K562 (cell line): Measurements from ENCODE around the gene PUSL1. TPM values are rescaled to one million over a fixed set of nuclear protein-coding genes. Genes with fewer than 3 reads are reported as not detected.

Experiments
- CBX3 ChIP-seq, 2 experiments: IDR thresholded peaks; 1 replicate in 1 of 2; 2 replicates in 1 of 2; pipeline ENCODE4 v1.6.1; 2012; ENCODE audit warnings: inconsistent platforms in 2 of 2, low read length in 2 of 2, borderline replicate concordance in 1 of 2, control low read depth in 1 of 2
- CSDE1 ChIP-seq, 2 experiments: fragments of 450-650 bp; IDR thresholded peaks; 2 replicates each; pipeline ENCODE4 v1.6.1; 2016; ENCODE audit warnings: mild to moderate bottlenecking in 1 of 2
- DACH1 ChIP-seq: fragments of 450-650 bp; IDR thresholded peaks from 2 replicates; pipeline ENCODE4 v1.6.1; 2018; ENCODE audit not compliant: partially characterized antibody
- FOXA1 ChIP-seq: fragments of 450-650 bp; IDR thresholded peaks from 2 replicates; pipeline ENCODE4 v1.6.1; 2016; ENCODE audit warnings: mild to moderate bottlenecking, borderline replicate concordance
- HDAC2 ChIP-seq: fragments of 450-650 bp; IDR thresholded peaks from 2 replicates; pipeline ENCODE4 v1.6.1; 2016; ENCODE audit warnings: mild to moderate bottlenecking
- KAT8 ChIP-seq: fragments of 450-650 bp; IDR thresholded peaks from 2 replicates; pipeline ENCODE4 v1.6.1; 2016; ENCODE audit warnings: low read depth, mild to moderate bottlenecking
- NFIC ChIP-seq: fragments of 450-650 bp; IDR thresholded peaks from 2 replicates; pipeline ENCODE4 v1.6.1; 2017; ENCODE audit warnings: mild to moderate bottlenecking, inconsistent platforms
- POLR2AphosphoS5 ChIP-seq: IDR thresholded peaks from 2 replicates; pipeline ENCODE4 v1.6.1; 2011; ENCODE audit warnings: mild to moderate bottlenecking, low read depth, low read length, moderate library complexity; ENCODE audit not compliant: control insufficient read depth, insufficient read depth
- PRPF4 ChIP-seq: fragments of 200-400 bp; formaldehyde crosslinking; IDR thresholded peaks from one replicate; pipeline ENCODE4 v1.6.1; 2017; ENCODE audit warnings: low read length, low read depth, mild to moderate bottlenecking; ENCODE audit not compliant: insufficient read depth, poor library complexity, severe bottlenecking
- RBM22 ChIP-seq: fragments of 200-400 bp; formaldehyde crosslinking; IDR thresholded peaks from 2 replicates; pipeline ENCODE4 v1.6.1; 2018; ENCODE audit warnings: low read length, low read depth; ENCODE audit not compliant: poor library complexity, severe bottlenecking
- ZNF431 ChIP-seq: sonication (generic); formaldehyde crosslinking; IDR thresholded peaks from 2 replicates; pipeline ENCODE4 v1.8.0; 2022; ENCODE audit warnings: mild to moderate bottlenecking, missing genetic modification reagents
- polyA plus RNA-seq, 8 experiments: library from polyadenylated mRNA; depleted of rRNA in 4 of 8; stranded (reverse) in 5 of 8; unstranded in 3 of 8; fragments of >200 nt; fragmentation: Nextera tagmentation in 2 of 8; fragmentation: Illumina TruSeq in 1 of 8; extraction: Ambion mirVana in 2 of 8; extraction: Trizol in 1 of 8; gene quantifications; 2 replicates each; pipeline versions ENCODE4 v1.2.1 to v1.2.3, GENCODE V29; 2011 to 2014; ENCODE audit warnings: inconsistent platforms in 1 of 8, missing spikeins in 1 of 8
- total RNA-seq, 7 experiments: library from RNA; depleted of rRNA in 6 of 7; stranded (reverse); fragments of >200 nt in 6 of 7; fragmentation: Illumina TruSeq in 2 of 7; extraction: Trizol in 2 of 7; gene quantifications; 2 replicates each; pipeline versions ENCODE4 v1.2.1 to v1.2.3, GENCODE V29; 2011 to 2021; ENCODE audit warnings: low replicate concordance in 1 of 7
- TF ChIP-seq, protein P1 (sequence below), 2 experiments: fragments of 450-650 bp in 1 of 2; sonication (generic) in 1 of 2; formaldehyde crosslinking in 1 of 2; IDR thresholded peaks in 1 of 2; conservative IDR thresholded peaks in 1 of 2; 2 replicates each; pipeline versions ENCODE4 v1.6.1 to v1.8.1; 2016 to 2023; ENCODE audit warnings: mild to moderate bottlenecking in 2 of 2, moderate library complexity in 2 of 2, inconsistent platforms in 1 of 2, missing genetic modification reagents in 1 of 2
- TF ChIP-seq, protein P2 (sequence below), 2 experiments: fragments of 200-800 bp in 1 of 2; sonication (Bioruptor generic) in 1 of 2; sonication (generic) in 1 of 2; formaldehyde crosslinking in 1 of 2; IDR thresholded peaks in 1 of 2; conservative IDR thresholded peaks in 1 of 2; 2 replicates each; pipeline versions ENCODE4 v1.5.0 to v1.6.1; 2016 to 2020; ENCODE audit warnings: missing compliant biosample characterization in 1 of 2, missing genetic modification characterization in 1 of 2, missing genetic modification reagents in 1 of 2
- TF ChIP-seq, protein P3 (sequence below): sonication (generic); formaldehyde crosslinking; IDR thresholded peaks from 2 replicates; pipeline ENCODE4 v1.8.0; 2022; ENCODE audit warnings: mild to moderate bottlenecking, missing genetic modification reagents
- TF ChIP-seq, protein P4 (sequence below): IDR thresholded peaks from 3 replicates; pipeline ENCODE4 v1.6.1; 2011; ENCODE audit warnings: borderline replicate concordance, mild to moderate bottlenecking, moderate library complexity; ENCODE audit not compliant: insufficient read length; ENCODE audit errors: extremely low read depth

Gene PUSL1
- total and polyA plus RNA-seq, 9 of the 15 experiments (the other 6 are each of a cell fraction or from before 2014, with no cell fraction given): 0.62 to 86.9 (median 13.6) TPM

DNA sequence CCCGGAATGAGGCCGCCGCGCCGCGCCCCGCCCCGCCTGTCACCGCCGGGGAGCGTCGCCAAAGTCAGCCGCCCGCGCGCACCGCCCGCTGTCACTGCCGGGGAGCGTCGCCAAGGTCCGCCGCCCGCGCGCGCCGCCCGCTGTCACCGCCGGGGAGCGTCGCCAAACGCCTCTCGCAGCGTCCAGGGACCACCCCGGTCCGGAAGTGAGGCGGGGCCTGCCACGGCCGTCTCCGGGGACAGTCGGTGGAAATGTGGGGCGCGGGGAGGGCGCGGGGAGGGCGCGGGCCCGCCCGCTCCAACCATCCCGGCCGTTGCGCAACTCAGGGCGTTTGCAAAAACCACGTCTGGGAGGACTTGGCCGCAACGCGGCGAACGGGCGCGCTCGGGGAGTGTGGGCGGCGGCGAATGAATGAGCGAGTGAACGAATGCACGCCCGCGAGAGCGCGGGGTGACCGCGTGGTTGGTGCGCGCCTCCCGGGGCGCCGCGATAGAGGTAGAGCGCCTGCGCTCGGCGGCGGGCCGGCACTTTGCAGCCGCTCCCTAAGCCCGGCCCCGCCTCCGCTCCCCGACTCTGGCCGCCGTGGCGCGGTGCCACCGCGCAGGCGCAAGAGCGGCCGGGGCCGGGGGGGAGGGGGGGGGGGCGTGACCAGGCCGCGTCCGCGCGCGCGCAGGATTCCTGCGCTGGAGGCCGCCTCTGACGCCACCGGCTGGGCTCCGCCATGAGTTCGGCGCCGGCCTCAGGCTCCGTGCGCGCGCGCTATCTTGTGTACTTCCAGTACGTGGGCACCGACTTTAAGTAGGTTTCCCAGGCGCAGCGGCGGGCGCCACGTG is at the start of gene PUSL1, which contains the start of gene ACAP3 (continued):
- TF ChIP-seq DACH1 (peak; percentile 26), POLR2AphosphoS5 (peak; percentile 58), HDAC2 (peak; percentile 76), ZNF431 (CRISPR knock-in tag) (peak; percentile 39; the same call in 1 of the 2 replicates), CSDE1 (IDR thresholded peaks at IDR 0.05) (no peak), NFIC (peak; percentile 39; the same call in 1 of the 2 replicates), PRPF4 (peak; percentile 15), RBM22 (peak; percentile 30), KAT8 (no peak), FOXA1 (no peak), CBX3 (IDR thresholded peaks at IDR 0.05; ENCODE audit: borderline replicate concordance in 1 of 2, low read length in 2 of 2) (0 out of 3 replicates have a peak, but pooled peaks of 1 of the 2 experiments have one; percentile 34)
- TF ChIP-seq, protein P1, sequence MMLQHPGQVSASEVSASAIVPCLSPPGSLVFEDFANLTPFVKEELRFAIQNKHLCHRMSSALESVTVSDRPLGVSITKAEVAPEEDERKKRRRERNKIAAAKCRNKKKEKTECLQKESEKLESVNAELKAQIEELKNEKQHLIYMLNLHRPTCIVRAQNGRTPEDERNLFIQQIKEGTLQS (IDR thresholded peaks at IDR 0.05): peak; percentile 49; the same call in 1 of the 2 replicates
- TF ChIP-seq, protein P1 (CRISPR knock-in tag; conservative IDR thresholded peaks at IDR 0.05): peak; percentile 83; the same call in 1 of the 2 replicates
- TF ChIP-seq, protein P2, sequence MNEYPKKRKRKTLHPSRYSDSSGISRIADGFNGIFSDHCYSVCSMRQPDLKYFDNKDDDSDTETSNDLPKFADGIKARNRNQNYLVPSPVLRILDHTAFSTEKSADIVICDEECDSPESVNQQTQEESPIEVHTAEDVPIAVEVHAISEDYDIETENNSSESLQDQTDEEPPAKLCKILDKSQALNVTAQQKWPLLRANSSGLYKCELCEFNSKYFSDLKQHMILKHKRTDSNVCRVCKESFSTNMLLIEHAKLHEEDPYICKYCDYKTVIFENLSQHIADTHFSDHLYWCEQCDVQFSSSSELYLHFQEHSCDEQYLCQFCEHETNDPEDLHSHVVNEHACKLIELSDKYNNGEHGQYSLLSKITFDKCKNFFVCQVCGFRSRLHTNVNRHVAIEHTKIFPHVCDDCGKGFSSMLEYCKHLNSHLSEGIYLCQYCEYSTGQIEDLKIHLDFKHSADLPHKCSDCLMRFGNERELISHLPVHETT (CRISPR knock-in tag; conservative IDR thresholded peaks at IDR 0.05 in 1 of 2, IDR thresholded peaks at IDR 0.05 in 1 of 2): peak in 1 of 2 experiments; percentile 99; a peak in 2 of 4 replicates
- TF ChIP-seq, protein P3, sequence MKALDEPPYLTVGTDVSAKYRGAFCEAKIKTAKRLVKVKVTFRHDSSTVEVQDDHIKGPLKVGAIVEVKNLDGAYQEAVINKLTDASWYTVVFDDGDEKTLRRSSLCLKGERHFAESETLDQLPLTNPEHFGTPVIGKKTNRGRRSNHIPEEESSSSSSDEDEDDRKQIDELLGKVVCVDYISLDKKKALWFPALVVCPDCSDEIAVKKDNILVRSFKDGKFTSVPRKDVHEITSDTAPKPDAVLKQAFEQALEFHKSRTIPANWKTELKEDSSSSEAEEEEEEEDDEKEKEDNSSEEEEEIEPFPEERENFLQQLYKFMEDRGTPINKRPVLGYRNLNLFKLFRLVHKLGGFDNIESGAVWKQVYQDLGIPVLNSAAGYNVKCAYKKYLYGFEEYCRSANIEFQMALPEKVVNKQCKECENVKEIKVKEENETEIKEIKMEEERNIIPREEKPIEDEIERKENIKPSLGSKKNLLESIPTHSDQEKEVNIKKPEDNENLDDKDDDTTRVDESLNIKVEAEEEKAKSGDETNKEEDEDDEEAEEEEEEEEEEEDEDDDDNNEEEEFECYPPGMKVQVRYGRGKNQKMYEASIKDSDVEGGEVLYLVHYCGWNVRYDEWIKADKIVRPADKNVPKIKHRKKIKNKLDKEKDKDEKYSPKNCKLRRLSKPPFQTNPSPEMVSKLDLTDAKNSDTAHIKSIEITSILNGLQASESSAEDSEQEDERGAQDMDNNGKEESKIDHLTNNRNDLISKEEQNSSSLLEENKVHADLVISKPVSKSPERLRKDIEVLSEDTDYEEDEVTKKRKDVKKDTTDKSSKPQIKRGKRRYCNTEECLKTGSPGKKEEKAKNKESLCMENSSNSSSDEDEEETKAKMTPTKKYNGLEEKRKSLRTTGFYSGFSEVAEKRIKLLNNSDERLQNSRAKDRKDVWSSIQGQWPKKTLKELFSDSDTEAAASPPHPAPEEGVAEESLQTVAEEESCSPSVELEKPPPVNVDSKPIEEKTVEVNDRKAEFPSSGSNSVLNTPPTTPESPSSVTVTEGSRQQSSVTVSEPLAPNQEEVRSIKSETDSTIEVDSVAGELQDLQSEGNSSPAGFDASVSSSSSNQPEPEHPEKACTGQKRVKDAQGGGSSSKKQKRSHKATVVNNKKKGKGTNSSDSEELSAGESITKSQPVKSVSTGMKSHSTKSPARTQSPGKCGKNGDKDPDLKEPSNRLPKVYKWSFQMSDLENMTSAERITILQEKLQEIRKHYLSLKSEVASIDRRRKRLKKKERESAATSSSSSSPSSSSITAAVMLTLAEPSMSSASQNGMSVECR (CRISPR knock-in tag): peak; percentile 93
- TF ChIP-seq, protein P4, sequence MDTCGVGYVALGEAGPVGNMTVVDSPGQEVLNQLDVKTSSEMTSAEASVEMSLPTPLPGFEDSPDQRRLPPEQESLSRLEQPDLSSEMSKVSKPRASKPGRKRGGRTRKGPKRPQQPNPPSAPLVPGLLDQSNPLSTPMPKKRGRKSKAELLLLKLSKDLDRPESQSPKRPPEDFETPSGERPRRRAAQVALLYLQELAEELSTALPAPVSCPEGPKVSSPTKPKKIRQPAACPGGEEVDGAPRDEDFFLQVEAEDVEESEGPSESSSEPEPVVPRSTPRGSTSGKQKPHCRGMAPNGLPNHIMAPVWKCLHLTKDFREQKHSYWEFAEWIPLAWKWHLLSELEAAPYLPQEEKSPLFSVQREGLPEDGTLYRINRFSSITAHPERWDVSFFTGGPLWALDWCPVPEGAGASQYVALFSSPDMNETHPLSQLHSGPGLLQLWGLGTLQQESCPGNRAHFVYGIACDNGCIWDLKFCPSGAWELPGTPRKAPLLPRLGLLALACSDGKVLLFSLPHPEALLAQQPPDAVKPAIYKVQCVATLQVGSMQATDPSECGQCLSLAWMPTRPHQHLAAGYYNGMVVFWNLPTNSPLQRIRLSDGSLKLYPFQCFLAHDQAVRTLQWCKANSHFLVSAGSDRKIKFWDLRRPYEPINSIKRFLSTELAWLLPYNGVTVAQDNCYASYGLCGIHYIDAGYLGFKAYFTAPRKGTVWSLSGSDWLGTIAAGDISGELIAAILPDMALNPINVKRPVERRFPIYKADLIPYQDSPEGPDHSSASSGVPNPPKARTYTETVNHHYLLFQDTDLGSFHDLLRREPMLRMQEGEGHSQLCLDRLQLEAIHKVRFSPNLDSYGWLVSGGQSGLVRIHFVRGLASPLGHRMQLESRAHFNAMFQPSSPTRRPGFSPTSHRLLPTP: peak; percentile 31
